Common myeloid progenitor, CD34-positive (primary cell): Measurements from ENCODE around the gene GPT2.
"Not testable (repeated sequence)": the region's sequence is repeated elsewhere in the genome, so short reads cannot be mapped to it uniquely, and the experiment has no call there.

ENCODE experiments used
- CTCF ChIA-PET: fragments of 350-600 bp; sonication (Branson Sonifier 250); formaldehyde crosslinking; loops from one replicate; lab custom pipeline; 2021; ENCODE audit warnings: antibody characterized with exemption; lab: Charles Lee
- POLR2A ChIA-PET: fragments of 350-600 bp; sonication (Branson Sonifier 250); formaldehyde crosslinking; loops from one replicate; lab custom pipeline; 2021; ENCODE audit warnings: antibody characterized with exemption; lab: Charles Lee
- DNase-seq, 3 donors: peaks; one replicate each; pipeline versions ENCODE4 v3.0.0 to v3.0.0-alpha.2; 2013
- H3K27ac ChIP-seq, 2 experiments: 1 replicate in 1 of 2; 2 replicates in 1 of 2; pipeline ENCODE4 v1.7.0; 2013; ENCODE audit warnings: inconsistent platforms in 2 of 2, low read length in 2 of 2, mild to moderate bottlenecking in 2 of 2, low read depth in 1 of 2, moderate library complexity in 1 of 2; ENCODE audit not compliant: severe bottlenecking in 2 of 2, insufficient read depth in 1 of 2, poor library complexity in 1 of 2
- H3K27me3 ChIP-seq, 5 experiments: replicated peaks in 2 of 5; 1 replicate in 3 of 5; 2 replicates in 2 of 5; pipeline versions ENCODE4 v1.6.1 to v1.7.0; 2013; ENCODE audit warnings: low read length in 4 of 5, mild to moderate bottlenecking in 2 of 5, moderate library complexity in 2 of 5, inconsistent platforms in 1 of 5; ENCODE audit not compliant: insufficient read depth in 5 of 5, control insufficient read depth in 4 of 5
- H3K36me3 ChIP-seq, 4 experiments: 1 replicate in 2 of 4; 2 replicates in 2 of 4; pipeline versions ENCODE4 v1.6.1 to v1.7.0; 2013; ENCODE audit warnings: low read length in 3 of 4, control low read depth in 1 of 4, mild to moderate bottlenecking in 1 of 4; ENCODE audit not compliant: control insufficient read depth in 4 of 4, insufficient read depth in 4 of 4
- H3K4me1 ChIP-seq, 4 experiments: 1 replicate in 3 of 4; 2 replicates in 1 of 4; pipeline versions ENCODE4 v1.6.1 to v1.7.1; 2013; ENCODE audit warnings: low read length in 3 of 4, mild to moderate bottlenecking in 3 of 4, control low read depth in 1 of 4, inconsistent platforms in 1 of 4, moderate library complexity in 1 of 4; ENCODE audit not compliant: control insufficient read depth in 4 of 4, insufficient read depth in 4 of 4; ENCODE audit errors: control extremely low read depth in 1 of 4
- H3K4me3 ChIP-seq, 7 experiments: 1 replicate in 4 of 7; 2 replicates in 3 of 7; pipeline versions ENCODE4 v1.5.1 to v1.7.0; 2013; ENCODE audit warnings: mild to moderate bottlenecking in 7 of 7, low read length in 6 of 7, moderate library complexity in 6 of 7, inconsistent platforms in 2 of 7, low read depth in 2 of 7, control low read depth in 1 of 7; ENCODE audit not compliant: insufficient read depth in 4 of 7, control insufficient read depth in 1 of 7; ENCODE audit errors: extremely low read depth in 1 of 7
- H3K9me3 ChIP-seq, 5 experiments: 1 replicate in 4 of 5; 2 replicates in 1 of 5; pipeline versions ENCODE4 v1.6.1 to v1.7.1; 2013; ENCODE audit warnings: low read length in 4 of 5, mild to moderate bottlenecking in 2 of 5, inconsistent platforms in 1 of 5, low read depth in 1 of 5, moderate library complexity in 1 of 5; ENCODE audit not compliant: control insufficient read depth in 4 of 5, insufficient read depth in 2 of 5; ENCODE audit errors: control extremely low read depth in 1 of 5
- WGBS: methylation state at CpG from one replicate; pipeline ENCODE4 v1.1.5; 2013; ENCODE audit not compliant: insufficient coverage; 5-methylcytosine and 5-hydroxymethylcytosine counted together

The GPT2 gene

GRCh38 chr16:46866286-46866685, 17.9 kb upstream of the GPT2 start:
- Histone ChIP-seq H3K9me3 (peaks cover 0 to 4% (median 0%) of the 10 kb centered on the region in 5 experiments), H3K36me3 (no peaks in the 10 kb centered on the region), H3K27ac (no peak overlapping the region), H3K4me1 (peaks cover 0 to 4% (median 2%) of the 10 kb centered on the region in 4 experiments), H3K4me3 (no peak overlapping the region), H3K27me3 (no peaks in the 10 kb centered on the region)
- no peak for DNase-seq
- 100% methylated on average over 1 of the region's 1 CpG for WGBS
- POLR2A ChIA-PET, result no interaction called here
- CTCF ChIA-PET, result interaction anchor here (2.1 kb wide), 1 partner anchor 13 kb away, joined by 12 read pairs; no protein-coding TSS in a partner anchor

GRCh38 chr16:46867486-46867885, 16.7 kb upstream of the GPT2 start:
- H3K9me3 ChIP-seq, H3K4me3 ChIP-seq, H3K4me1 ChIP-seq, H3K27me3 ChIP-seq, DNase-seq, POLR2A ChIA-PET, H3K27ac ChIP-seq, H3K36me3 ChIP-seq: not testable (repeated sequence)
- WGBS, result no CpG with 5 or more reads among the region's 2 CpGs
- CTCF ChIA-PET, result interaction anchor here (1.7 kb wide), 1 partner anchor 42 kb away, joined by 4 read pairs; no protein-coding TSS in a partner anchor

GRCh38 chr16:46868891-46869290, 15.3 kb upstream of the GPT2 start:
- H3K4me3 ChIP-seq, H3K27ac ChIP-seq, H3K9me3 ChIP-seq, H3K27me3 ChIP-seq, POLR2A ChIA-PET, H3K36me3 ChIP-seq, H3K4me1 ChIP-seq, CTCF ChIA-PET, DNase-seq: not testable (repeated sequence)
- WGBS, result 78% methylated on average over 1 of the region's 2 CpGs

- POLR2A ChIA-PET, result no interaction called here
These were observed 12.6 kb upstream of the GPT2 start for GRCh38 chr16:46871597-46871996.

GRCh38 chr16:46873201-46873600, 11.0 kb upstream of the GPT2 start:
- DNase-seq, result no peak
- 100% methylated on average over 1 of the region's 3 CpGs for WGBS
- Histone ChIP-seq H3K27me3 (no peaks in the 10 kb centered on the region), H3K9me3 (no peaks in the 10 kb centered on the region), H3K4me3 (no peak overlapping the region), H3K27ac (no peak overlapping the region), H3K36me3 (no peaks in the 10 kb centered on the region), H3K4me1 (peaks cover 0 to 8% (median 0%) of the 10 kb centered on the region in 4 experiments)
- ChIA-PET POLR2A (no interaction called here), CTCF (interaction anchor here (0.8 to 1.5 kb wide), 3 partner anchors 15 to 38 kb away, joined by 3 to 4 read pairs (median 4); no protein-coding TSS in a partner anchor)

More at GRCh38 chr16:46871597-46871996, 12.6 kb upstream of the GPT2 start:
- Histone ChIP-seq H3K36me3 (no peaks in the 10 kb centered on the region), H3K27ac (no peak overlapping the region), H3K4me1 (no peaks in the 10 kb centered on the region), H3K27me3 (no peaks in the 10 kb centered on the region), H3K4me3 (no peak overlapping the region), H3K9me3 (no peaks in the 10 kb centered on the region)
- CTCF ChIA-PET, result no interaction called here
- no peak for DNase-seq
- 90% methylated on average over 4 of the region's 8 CpGs for WGBS

GRCh38 chr16:46875243-46875642, 8.9 kb upstream of the GPT2 start:
- Histone ChIP-seq H3K4me1 (peaks cover 0 to 10% (median 0%) of the 10 kb centered on the region in 4 experiments), H3K27ac (no peak overlapping the region), H3K27me3 (no peaks in the 10 kb centered on the region), H3K36me3 (no peaks in the 10 kb centered on the region), H3K4me3 (no peak overlapping the region), H3K9me3 (no peaks in the 10 kb centered on the region)
- no peak for DNase-seq
- 100% methylated on average over 1 of the region's 8 CpGs for WGBS
- CTCF ChIA-PET, result interaction anchor here (1.0 kb wide), 1 partner anchor 21 kb away, joined by 3 read pairs; no protein-coding TSS in a partner anchor
- POLR2A ChIA-PET, result no interaction called here

- ChIA-PET POLR2A (no interaction called here), CTCF (interaction anchor here (0.9 to 4.5 kb wide), 3 partner anchors 25 to 209 kb away, joined by 3 to 21 read pairs (median 3); no protein-coding TSS in a partner anchor)
These were observed 1.7 kb upstream of the GPT2 start for GRCh38 chr16:46882304-46882939.

More at GRCh38 chr16:46882304-46882939, 1.7 kb upstream of the GPT2 start:
- 87% methylated on average over 8 of the region's 9 CpGs for WGBS
- Histone ChIP-seq H3K4me1 (peaks cover 0 to 51% (median 19%) of the 10 kb centered on the region in 4 experiments), H3K27me3 (peaks cover 0 to 14% (median 0%) of the 10 kb centered on the region in 5 experiments), H3K36me3 (peaks cover 0 to 16% (median 0%) of the 10 kb centered on the region in 4 experiments), H3K27ac (no peak overlapping the region), H3K4me3 (no peak overlapping the region), H3K9me3 (no peaks in the 10 kb centered on the region)
- DNase-seq, result no peak
